GM23338 (cell line): ENCODE results near the gene SLC37A1. TPM values are rescaled to one million over a fixed set of nuclear protein-coding genes. Genes with fewer than 3 reads are reported as not detected.

Experiments used
- ATAC-seq: fragments of 200-7000 bp; cut with Tn5 transposase; 3 replicates; pipeline ENCODE4 v1.9.1; 2020
- DNase-seq: peaks from one replicate; pipeline ENCODE4 v3.0.0-alpha.2; 2015; ENCODE audit warnings: low spot score
- H2AFZ ChIP-seq: fragments of 200-600 bp; sonication (generic); 2 replicates; pipeline ENCODE4 v1.8.0; 2016; ENCODE audit warnings: antibody characterized with exemption, mild to moderate bottlenecking, moderate library complexity
- H3F3A ChIP-seq: fragments of 200-600 bp; sonication (generic); replicated peaks from 2 replicates; pipeline ENCODE4 v1.8.0; 2017; ENCODE audit warnings: antibody characterized with exemption, mixed run types, low read depth
- H3K27ac ChIP-seq: fragments of 200-600 bp; sonication (generic); 2 replicates; pipeline ENCODE4 v1.6.1; 2016; ENCODE audit warnings: low read depth
- H3K27me3 ChIP-seq: fragments of 200-600 bp; sonication (generic); 2 replicates; pipeline ENCODE4 v1.8.0; 2016; ENCODE audit warnings: mild to moderate bottlenecking, mixed run types, moderate library complexity; ENCODE audit not compliant: insufficient read depth
- H3K36me3 ChIP-seq: fragments of 200-600 bp; sonication (generic); 2 replicates; pipeline ENCODE4 v1.8.0; 2016; ENCODE audit warnings: mild to moderate bottlenecking; ENCODE audit not compliant: insufficient read depth
- H3K4me1 ChIP-seq: fragments of 200-600 bp; sonication (generic); 2 replicates; pipeline ENCODE4 v1.8.0; 2016; ENCODE audit warnings: mild to moderate bottlenecking, moderate library complexity; ENCODE audit not compliant: insufficient read depth
- H3K4me2 ChIP-seq: fragments of 200-600 bp; sonication (generic); 2 replicates; pipeline ENCODE4 v1.7.1; 2017; ENCODE audit warnings: mixed run types
- H3K4me3 ChIP-seq: fragments of 200-600 bp; sonication (generic); 2 replicates; pipeline ENCODE4 v1.6.1; 2016; ENCODE audit warnings: mixed run types
- H3K79me2 ChIP-seq: fragments of 200-600 bp; sonication (generic); replicated peaks from 2 replicates; pipeline ENCODE4 v1.8.0; 2017; ENCODE audit warnings: mild to moderate bottlenecking; ENCODE audit not compliant: insufficient read depth
- H3K9me2 ChIP-seq: fragments of 200-600 bp; sonication (generic); 2 replicates; pipeline ENCODE4 v1.8.0; 2017; ENCODE audit not compliant: insufficient read depth
- H4K20me1 ChIP-seq: fragments of 200-600 bp; sonication (generic); replicated peaks from 2 replicates; pipeline ENCODE4 v1.8.0; 2017; ENCODE audit warnings: mild to moderate bottlenecking; ENCODE audit not compliant: insufficient read depth
- H3K27ac Mint-ChIP-seq: 2 replicates; pipeline ENCODE4 v1.8.0; 2020; ENCODE audit warnings: inconsistent platforms, mild to moderate bottlenecking, moderate library complexity, mixed read lengths
- H3K27me3 Mint-ChIP-seq: 3 replicates; pipeline ENCODE4 v1.8.0; 2022; ENCODE audit warnings: low read depth, mild to moderate bottlenecking, moderate library complexity, mixed read lengths, inconsistent platforms; ENCODE audit not compliant: insufficient read depth, poor library complexity
- H3K36me3 Mint-ChIP-seq: 3 replicates; pipeline ENCODE4 v1.8.0; 2021; ENCODE audit warnings: low read depth, mild to moderate bottlenecking, inconsistent platforms, moderate library complexity, mixed read lengths
- H3K4me1 Mint-ChIP-seq: 3 replicates; pipeline ENCODE4 v1.8.0; 2020; ENCODE audit warnings: mild to moderate bottlenecking, inconsistent platforms, mixed read lengths
- H3K4me3 Mint-ChIP-seq: 3 replicates; pipeline ENCODE4 v1.8.0; 2021; ENCODE audit warnings: moderate library complexity, mild to moderate bottlenecking, inconsistent platforms, mixed read lengths
- H3K9me3 Mint-ChIP-seq: 3 replicates; pipeline ENCODE4 v1.8.0; 2020; ENCODE audit warnings: moderate library complexity, mild to moderate bottlenecking, inconsistent platforms, mixed read lengths
- CREB1 ChIP-seq: fragments of 250-450 bp; sonication (Bioruptor Pico); IDR thresholded peaks from 2 replicates; pipeline ENCODE4 v1.5.0; 2020; ENCODE audit warnings: low read depth, mild to moderate bottlenecking, moderate library complexity
- NANOG ChIP-seq: IDR thresholded peaks from 2 replicates; pipeline ENCODE4 v1.6.1; 2016; ENCODE audit warnings: antibody characterized with exemption, borderline replicate concordance
- polyA plus RNA-seq: library from polyadenylated mRNA; unstranded; fragments of >200 nt; fragmentation: Nextera tagmentation; extraction: Ambion mirVana; gene quantifications from 2 replicates; pipeline ENCODE4 v1.2.1, GENCODE V29; 2016
- total RNA-seq: library from RNA; depleted of rRNA; stranded (reverse); fragments of >200 nt; shearing (Covaris generic); gene quantifications from 2 replicates; pipeline ENCODE4 v1.2.3, GENCODE V29; 2014
- TF ChIP-seq, protein P1 (sequence below): fragments of 250-450 bp; sonication (Bioruptor Pico); IDR thresholded peaks from 2 replicates; pipeline ENCODE4 v1.5.0; 2020; ENCODE audit warnings: mild to moderate bottlenecking, moderate library complexity
- TF ChIP-seq, protein P2 (sequence below), 2 experiments: fragments of 200-600 bp in 1 of 2; sonication (generic) in 1 of 2; conservative IDR thresholded peaks; 2 replicates each; pipeline versions ENCODE4 v1.5.1 to v1.6.1; 2016 to 2017; ENCODE audit warnings: antibody characterized with exemption in 2 of 2, low read depth in 2 of 2, mild to moderate bottlenecking in 2 of 2, moderate library complexity in 1 of 2
- TF ChIP-seq, protein P3 (sequence below): IDR thresholded peaks from 2 replicates; pipeline ENCODE4 v1.6.1; 2016; ENCODE audit warnings: antibody characterized with exemption

The SLC37A1 gene
- total and polyA plus RNA-seq, 2 experiments from 2014 or later = 14.0 to 30.3 TPM

DNA sequence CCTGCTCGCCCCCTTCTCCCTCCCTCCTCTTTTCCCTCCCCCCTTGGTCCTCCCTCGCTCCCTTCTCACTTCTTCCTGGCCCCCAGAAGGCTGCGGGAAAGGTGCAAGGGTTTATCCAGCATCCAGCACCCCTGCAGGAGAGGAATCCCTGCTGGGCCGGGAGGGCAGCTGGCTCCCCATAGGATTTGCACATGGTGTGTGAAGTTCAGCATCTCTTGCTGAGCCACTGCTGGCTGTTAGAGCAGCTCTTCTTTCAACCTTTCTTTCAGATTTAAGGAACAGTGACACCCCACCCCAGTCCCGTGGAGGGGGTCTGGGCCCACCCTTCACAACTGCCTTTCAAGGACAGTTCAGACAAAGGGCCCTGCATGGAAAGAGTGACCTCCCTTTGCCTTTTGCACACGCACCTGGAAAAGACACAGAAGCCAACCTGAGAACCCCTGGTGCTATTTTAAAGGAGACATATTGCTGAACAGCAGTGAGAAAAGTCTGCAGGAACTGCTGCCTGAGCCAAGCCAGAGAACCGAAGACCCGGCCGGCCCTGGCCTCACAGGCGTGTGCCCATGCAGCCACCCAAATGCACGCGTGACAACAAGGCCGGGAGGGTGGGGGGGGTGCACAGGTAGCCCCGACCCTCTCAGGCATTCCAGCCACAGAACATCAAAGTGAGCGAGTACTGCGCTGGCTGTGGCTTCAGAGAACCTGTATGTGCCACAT lies 66.6 kb downstream of the SLC37A1 start (continued):
- TF ChIP-seq NANOG (no peak), CREB1 (CRISPR knock-in tag) (no peak)
- TF ChIP-seq, protein P1, sequence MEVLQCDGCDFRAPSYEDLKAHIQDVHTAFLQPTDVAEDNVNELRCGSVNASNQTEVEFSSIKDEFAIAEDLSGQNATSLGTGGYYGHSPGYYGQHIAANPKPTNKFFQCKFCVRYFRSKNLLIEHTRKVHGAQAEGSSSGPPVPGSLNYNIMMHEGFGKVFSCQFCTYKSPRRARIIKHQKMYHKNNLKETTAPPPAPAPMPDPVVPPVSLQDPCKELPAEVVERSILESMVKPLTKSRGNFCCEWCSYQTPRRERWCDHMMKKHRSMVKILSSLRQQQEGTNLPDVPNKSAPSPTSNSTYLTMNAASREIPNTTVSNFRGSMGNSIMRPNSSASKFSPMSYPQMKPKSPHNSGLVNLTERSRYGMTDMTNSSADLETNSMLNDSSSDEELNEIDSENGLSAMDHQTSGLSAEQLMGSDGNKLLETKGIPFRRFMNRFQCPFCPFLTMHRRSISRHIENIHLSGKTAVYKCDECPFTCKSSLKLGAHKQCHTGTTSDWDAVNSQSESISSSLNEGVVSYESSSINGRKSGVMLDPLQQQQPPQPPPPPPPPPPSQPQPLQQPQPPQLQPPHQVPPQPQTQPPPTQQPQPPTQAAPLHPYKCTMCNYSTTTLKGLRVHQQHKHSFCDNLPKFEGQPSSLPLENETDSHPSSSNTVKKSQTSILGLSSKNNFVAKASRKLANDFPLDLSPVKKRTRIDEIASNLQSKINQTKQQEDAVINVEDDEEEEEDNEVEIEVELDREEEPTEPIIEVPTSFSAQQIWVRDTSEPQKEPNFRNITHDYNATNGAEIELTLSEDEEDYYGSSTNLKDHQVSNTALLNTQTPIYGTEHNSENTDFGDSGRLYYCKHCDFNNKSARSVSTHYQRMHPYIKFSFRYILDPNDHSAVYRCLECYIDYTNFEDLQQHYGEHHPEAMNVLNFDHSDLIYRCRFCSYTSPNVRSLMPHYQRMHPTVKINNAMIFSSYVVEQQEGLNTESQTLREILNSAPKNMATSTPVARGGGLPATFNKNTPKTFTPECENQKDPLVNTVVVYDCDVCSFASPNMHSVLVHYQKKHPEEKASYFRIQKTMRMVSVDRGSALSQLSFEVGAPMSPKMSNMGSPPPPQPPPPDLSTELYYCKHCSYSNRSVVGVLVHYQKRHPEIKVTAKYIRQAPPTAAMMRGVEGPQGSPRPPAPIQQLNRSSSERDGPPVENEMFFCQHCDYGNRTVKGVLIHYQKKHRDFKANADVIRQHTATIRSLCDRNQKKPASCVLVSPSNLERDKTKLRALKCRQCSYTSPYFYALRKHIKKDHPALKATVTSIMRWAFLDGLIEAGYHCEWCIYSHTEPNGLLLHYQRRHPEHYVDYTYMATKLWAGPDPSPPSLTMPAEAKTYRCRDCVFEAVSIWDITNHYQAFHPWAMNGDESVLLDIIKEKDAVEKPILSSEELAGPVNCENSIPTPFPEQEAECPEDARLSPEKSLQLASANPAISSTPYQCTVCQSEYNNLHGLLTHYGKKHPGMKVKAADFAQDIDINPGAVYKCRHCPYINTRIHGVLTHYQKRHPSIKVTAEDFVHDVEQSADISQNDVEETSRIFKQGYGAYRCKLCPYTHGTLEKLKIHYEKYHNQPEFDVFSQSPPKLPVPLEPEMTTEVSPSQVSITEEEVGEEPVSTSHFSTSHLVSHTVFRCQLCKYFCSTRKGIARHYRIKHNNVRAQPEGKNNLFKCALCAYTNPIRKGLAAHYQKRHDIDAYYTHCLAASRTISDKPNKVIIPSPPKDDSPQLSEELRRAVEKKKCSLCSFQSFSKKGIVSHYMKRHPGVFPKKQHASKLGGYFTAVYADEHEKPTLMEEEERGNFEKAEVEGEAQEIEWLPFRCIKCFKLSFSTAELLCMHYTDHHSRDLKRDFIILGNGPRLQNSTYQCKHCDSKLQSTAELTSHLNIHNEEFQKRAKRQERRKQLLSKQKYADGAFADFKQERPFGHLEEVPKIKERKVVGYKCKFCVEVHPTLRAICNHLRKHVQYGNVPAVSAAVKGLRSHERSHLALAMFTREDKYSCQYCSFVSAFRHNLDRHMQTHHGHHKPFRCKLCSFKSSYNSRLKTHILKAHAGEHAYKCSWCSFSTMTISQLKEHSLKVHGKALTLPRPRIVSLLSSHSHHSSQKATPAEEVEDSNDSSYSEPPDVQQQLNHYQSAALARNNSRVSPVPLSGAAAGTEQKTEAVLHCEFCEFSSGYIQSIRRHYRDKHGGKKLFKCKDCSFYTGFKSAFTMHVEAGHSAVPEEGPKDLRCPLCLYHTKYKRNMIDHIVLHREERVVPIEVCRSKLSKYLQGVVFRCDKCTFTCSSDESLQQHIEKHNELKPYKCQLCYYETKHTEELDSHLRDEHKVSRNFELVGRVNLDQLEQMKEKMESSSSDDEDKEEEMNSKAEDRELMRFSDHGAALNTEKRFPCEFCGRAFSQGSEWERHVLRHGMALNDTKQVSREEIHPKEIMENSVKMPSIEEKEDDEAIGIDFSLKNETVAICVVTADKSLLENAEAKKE (CRISPR knock-in tag) = no peak

DNA sequence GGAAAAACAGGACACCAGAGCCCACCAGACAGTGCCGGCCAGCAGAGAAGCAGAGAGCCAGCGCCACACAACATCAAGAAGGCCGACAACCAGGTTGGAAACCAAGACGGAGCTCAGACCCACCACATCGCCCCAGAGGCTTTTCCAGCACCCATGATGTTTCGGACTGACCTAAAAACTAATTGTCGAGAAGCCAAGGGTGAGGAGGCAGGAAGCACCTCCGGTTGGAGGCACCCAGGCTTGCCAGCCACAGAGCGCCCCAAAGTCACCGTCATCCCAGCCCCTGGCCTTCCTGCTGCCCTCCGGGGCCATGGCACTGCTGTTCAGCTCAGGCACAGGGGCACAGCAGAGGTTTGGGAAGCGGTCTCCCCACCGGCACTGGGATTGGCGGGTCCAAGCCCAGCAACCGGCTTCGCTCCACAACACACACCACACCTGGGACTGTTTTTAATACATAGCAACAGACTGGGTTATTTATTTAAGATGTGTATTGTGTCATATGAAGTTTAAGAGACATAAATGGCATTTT lies 67.2 kb downstream of the SLC37A1 start:
- no peaks in the 10 kb centered on the region for H3K27me3 ChIP-seq
- 0 out of 2 replicates have a peak, but pooled peaks cover 4% of the 10 kb centered on the region for H3F3A ChIP-seq
- no peak overlapping the region for H3K4me2 ChIP-seq
- no peak overlapping the region for H2AFZ ChIP-seq
- H3K79me2 ChIP-seq = no peaks in the 10 kb centered on the region
- no peak for ATAC-seq
- peaks cover 9% of the 10 kb centered on the region; the same call in 1 of the 2 replicates for H3K36me3 ChIP-seq
- no peaks in the 10 kb centered on the region for H4K20me1 ChIP-seq
- H3K27ac ChIP-seq = no peak overlapping the region
- no peaks in the 10 kb centered on the region for H3K4me1 ChIP-seq
- Mint-ChIP-seq H3K36me3 (peaks cover 30% of the 10 kb centered on the region), H3K27me3 (peaks cover 18% of the 10 kb centered on the region), H3K4me3 (no peak overlapping the region), H3K27ac (no peak overlapping the region), H3K9me3 (peaks cover 14% of the 10 kb centered on the region), H3K4me1 (no peaks in the 10 kb centered on the region)
- H3K4me3 ChIP-seq = no peak overlapping the region
- TF ChIP-seq, protein P2, sequence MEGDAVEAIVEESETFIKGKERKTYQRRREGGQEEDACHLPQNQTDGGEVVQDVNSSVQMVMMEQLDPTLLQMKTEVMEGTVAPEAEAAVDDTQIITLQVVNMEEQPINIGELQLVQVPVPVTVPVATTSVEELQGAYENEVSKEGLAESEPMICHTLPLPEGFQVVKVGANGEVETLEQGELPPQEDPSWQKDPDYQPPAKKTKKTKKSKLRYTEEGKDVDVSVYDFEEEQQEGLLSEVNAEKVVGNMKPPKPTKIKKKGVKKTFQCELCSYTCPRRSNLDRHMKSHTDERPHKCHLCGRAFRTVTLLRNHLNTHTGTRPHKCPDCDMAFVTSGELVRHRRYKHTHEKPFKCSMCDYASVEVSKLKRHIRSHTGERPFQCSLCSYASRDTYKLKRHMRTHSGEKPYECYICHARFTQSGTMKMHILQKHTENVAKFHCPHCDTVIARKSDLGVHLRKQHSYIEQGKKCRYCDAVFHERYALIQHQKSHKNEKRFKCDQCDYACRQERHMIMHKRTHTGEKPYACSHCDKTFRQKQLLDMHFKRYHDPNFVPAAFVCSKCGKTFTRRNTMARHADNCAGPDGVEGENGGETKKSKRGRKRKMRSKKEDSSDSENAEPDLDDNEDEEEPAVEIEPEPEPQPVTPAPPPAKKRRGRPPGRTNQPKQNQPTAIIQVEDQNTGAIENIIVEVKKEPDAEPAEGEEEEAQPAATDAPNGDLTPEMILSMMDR (conservative IDR thresholded peaks at IDR 0.05; ENCODE audit: low read depth in 2 of 2) = no peak
- TF ChIP-seq, protein P3, sequence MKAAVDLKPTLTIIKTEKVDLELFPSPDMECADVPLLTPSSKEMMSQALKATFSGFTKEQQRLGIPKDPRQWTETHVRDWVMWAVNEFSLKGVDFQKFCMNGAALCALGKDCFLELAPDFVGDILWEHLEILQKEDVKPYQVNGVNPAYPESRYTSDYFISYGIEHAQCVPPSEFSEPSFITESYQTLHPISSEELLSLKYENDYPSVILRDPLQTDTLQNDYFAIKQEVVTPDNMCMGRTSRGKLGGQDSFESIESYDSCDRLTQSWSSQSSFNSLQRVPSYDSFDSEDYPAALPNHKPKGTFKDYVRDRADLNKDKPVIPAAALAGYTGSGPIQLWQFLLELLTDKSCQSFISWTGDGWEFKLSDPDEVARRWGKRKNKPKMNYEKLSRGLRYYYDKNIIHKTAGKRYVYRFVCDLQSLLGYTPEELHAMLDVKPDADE = no peak
- no peaks in the 10 kb centered on the region for H3K9me2 ChIP-seq
- DNase-seq = no peak
